ENCODE data around the gene RSAD1.

RSAD1 gene

DNA sequence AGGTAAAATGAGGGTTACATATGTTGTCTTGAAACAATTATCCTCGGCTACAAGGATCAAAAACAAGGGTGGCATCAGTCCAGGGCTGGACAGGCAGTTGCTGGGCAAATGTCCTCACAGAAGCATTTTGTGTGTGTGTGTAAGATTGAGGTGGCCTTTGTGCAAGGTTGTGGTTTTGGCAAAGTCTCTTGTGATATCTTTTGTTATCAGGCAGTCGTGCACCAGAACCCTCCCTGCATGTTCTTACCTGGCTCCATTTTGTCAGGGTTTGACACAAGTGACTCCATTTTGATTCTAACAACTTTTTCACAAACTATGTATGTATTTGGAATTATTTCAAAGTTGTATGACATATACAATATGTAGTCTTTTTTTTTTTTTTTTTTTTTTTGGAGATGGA, 30.0 kb upstream of the RSAD1 start:
- H3K9ac ChIP-seq (ENCODE audit: low read length): no peak overlapping the region
- H3F3A ChIP-seq (ENCODE audit: insufficient read depth, low read length): no peaks in the 10 kb centered on the region
- TF ChIP-seq EZH2phosphoT487 (IDR thresholded peaks at IDR 0.05; ENCODE audit: low read length): no peak
- no peaks in the 10 kb centered on the region for H3K9me2 ChIP-seq (replicated peaks; ENCODE audit: insufficient read depth, low read length)
- DNase-seq: no peak
- no peaks in the 10 kb centered on the region for H3K4me1 ChIP-seq (ENCODE audit: low read length)
- no peaks in the 10 kb centered on the region for H3K36me3 ChIP-seq (replicated peaks; ENCODE audit: insufficient read depth, low read length)
- H3K27me3 ChIP-seq (replicated peaks; ENCODE audit: insufficient read depth, low read length): no peaks in the 10 kb centered on the region
- H3K4me3 ChIP-seq (ENCODE audit: low read length): no peak overlapping the region
- H3K27ac ChIP-seq (ENCODE audit: low read length): no peak overlapping the region
- no peaks in the 10 kb centered on the region for H4K20me1 ChIP-seq (ENCODE audit: insufficient read depth, low read length)
- no peaks in the 10 kb centered on the region for H3K79me2 ChIP-seq (ENCODE audit: low read length)
- H3K9me3 ChIP-seq (replicated peaks; ENCODE audit: insufficient read depth, low read length): no peaks in the 10 kb centered on the region
- H3K4me2 ChIP-seq (ENCODE audit: low read depth, low read length): no peak overlapping the region
- H2AFZ ChIP-seq (ENCODE audit: low read length): no peak overlapping the region

DNA sequence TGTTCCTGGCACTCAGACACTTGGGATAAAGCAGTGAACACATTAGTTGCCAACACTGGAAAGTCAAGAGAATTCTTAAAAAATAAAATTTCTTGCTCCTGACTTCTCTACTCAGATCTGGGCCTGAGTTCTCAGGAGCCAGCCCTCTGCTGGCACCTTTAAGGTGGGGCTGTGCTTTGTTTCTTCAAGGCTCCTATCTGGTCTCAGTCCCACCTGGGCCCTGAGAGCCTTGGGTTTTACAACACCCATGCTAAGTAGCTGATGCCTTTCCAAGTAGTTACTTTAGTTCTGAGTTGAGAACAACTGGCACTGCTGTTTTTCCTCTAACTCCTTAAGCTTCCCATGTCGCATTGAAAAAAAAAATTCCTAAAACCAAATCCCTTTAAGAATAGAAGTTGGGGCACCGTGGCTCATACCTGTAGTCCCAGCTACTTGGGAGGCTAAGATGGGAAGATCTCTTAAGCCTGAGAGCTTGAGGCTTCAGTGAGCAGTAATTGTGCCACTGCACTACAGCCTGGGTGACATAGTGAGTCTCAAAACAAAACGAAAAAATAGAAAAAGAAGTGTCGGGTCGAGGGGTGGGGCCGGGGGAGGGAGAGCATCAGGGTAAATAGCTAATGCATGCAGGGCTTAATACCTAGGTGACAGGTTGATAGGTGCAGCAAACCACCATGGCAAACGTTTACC, 26.6 kb upstream of the RSAD1 start:
- H3K27me3 ChIP-seq (replicated peaks; ENCODE audit: insufficient read depth, low read length): no peaks in the 10 kb centered on the region
- no peaks in the 10 kb centered on the region for H4K20me1 ChIP-seq (ENCODE audit: insufficient read depth, low read length)
- H3K36me3 ChIP-seq (replicated peaks; ENCODE audit: insufficient read depth, low read length): no peaks in the 10 kb centered on the region
- no peaks in the 10 kb centered on the region for H3F3A ChIP-seq (ENCODE audit: insufficient read depth, low read length)
- no peaks in the 10 kb centered on the region for H3K9me2 ChIP-seq (replicated peaks; ENCODE audit: insufficient read depth, low read length)
- no peak overlapping the region for H3K4me3 ChIP-seq (ENCODE audit: low read length)
- no peak overlapping the region for H3K9ac ChIP-seq (ENCODE audit: low read length)
- H3K27ac ChIP-seq (ENCODE audit: low read length): no peak overlapping the region
- H3K79me2 ChIP-seq (ENCODE audit: low read length): no peaks in the 10 kb centered on the region
- no peaks in the 10 kb centered on the region for H3K9me3 ChIP-seq (replicated peaks; ENCODE audit: insufficient read depth, low read length)
- H3K4me2 ChIP-seq (ENCODE audit: low read depth, low read length): no peak overlapping the region
- no peak for DNase-seq
- H2AFZ ChIP-seq (ENCODE audit: low read length): no peak overlapping the region
- no peaks in the 10 kb centered on the region for H3K4me1 ChIP-seq (ENCODE audit: low read length)
- TF ChIP-seq, protein P1, sequence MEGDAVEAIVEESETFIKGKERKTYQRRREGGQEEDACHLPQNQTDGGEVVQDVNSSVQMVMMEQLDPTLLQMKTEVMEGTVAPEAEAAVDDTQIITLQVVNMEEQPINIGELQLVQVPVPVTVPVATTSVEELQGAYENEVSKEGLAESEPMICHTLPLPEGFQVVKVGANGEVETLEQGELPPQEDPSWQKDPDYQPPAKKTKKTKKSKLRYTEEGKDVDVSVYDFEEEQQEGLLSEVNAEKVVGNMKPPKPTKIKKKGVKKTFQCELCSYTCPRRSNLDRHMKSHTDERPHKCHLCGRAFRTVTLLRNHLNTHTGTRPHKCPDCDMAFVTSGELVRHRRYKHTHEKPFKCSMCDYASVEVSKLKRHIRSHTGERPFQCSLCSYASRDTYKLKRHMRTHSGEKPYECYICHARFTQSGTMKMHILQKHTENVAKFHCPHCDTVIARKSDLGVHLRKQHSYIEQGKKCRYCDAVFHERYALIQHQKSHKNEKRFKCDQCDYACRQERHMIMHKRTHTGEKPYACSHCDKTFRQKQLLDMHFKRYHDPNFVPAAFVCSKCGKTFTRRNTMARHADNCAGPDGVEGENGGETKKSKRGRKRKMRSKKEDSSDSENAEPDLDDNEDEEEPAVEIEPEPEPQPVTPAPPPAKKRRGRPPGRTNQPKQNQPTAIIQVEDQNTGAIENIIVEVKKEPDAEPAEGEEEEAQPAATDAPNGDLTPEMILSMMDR (IDR thresholded peaks at IDR 0.05; ENCODE audit: low read length): no peak
- no peak for TF ChIP-seq EZH2phosphoT487 (IDR thresholded peaks at IDR 0.05; ENCODE audit: low read length)
- no peak for TF ChIP-seq EZH2 (optimal IDR thresholded peaks at IDR 0.05; ENCODE audit: low read depth, low read length)

DNA sequence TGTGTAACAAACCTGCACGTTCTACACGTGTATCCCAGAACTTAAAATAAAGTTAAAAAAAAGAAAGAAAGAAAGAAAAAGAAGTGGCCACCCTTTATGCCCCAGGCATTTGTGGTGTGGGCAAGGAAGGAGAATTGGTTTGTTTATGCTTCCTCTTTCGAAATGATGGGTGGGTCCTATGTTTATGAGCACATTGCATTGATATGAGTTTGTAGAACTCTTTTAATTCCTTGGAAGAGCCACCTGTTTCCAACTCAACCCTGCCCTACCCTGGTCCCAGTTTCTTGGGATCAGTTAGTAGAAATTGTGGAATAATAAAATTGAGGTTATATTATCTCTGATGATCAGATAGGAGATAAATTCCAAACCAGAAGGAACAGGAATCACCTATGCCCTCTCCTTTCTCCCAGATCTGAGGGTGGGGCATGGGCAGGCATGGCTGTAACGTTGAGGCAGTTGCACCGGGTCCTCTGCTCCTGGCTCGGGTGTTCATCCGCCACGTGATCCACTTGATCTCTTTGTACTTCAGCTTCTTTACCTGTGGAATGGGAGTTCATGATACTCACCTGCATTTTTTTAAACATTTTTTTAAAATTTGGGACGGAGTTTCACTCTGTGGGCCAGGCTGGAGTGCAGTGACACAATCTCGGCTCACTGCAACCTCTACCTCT, 25.9 kb upstream of the RSAD1 start:
- no peaks in the 10 kb centered on the region for H3K9me2 ChIP-seq (replicated peaks; ENCODE audit: insufficient read depth, low read length)
- no peak overlapping the region for H3K4me3 ChIP-seq (ENCODE audit: low read length)
- H2AFZ ChIP-seq (ENCODE audit: low read length): no peak overlapping the region
- TF ChIP-seq EZH2 (optimal IDR thresholded peaks at IDR 0.05; ENCODE audit: low read depth, low read length): no peak
- TF ChIP-seq EZH2phosphoT487 (IDR thresholded peaks at IDR 0.05; ENCODE audit: low read length): no peak
- TF ChIP-seq, protein P1 (IDR thresholded peaks at IDR 0.05; ENCODE audit: low read length): no peak
- no peak overlapping the region for H3K4me2 ChIP-seq (ENCODE audit: low read depth, low read length)
- H3K4me1 ChIP-seq (ENCODE audit: low read length): no peaks in the 10 kb centered on the region
- H3K9me3 ChIP-seq (replicated peaks; ENCODE audit: insufficient read depth, low read length): no peaks in the 10 kb centered on the region
- no peaks in the 10 kb centered on the region for H3K79me2 ChIP-seq (ENCODE audit: low read length)
- H4K20me1 ChIP-seq (ENCODE audit: insufficient read depth, low read length): no peaks in the 10 kb centered on the region
- H3K9ac ChIP-seq (ENCODE audit: low read length): no peak overlapping the region
- no peak overlapping the region for H3K27ac ChIP-seq (ENCODE audit: low read length)
- H3K36me3 ChIP-seq (replicated peaks; ENCODE audit: insufficient read depth, low read length): no peaks in the 10 kb centered on the region
- H3F3A ChIP-seq (ENCODE audit: insufficient read depth, low read length): no peaks in the 10 kb centered on the region
- H3K27me3 ChIP-seq (replicated peaks; ENCODE audit: insufficient read depth, low read length): no peaks in the 10 kb centered on the region
- no peak for DNase-seq

DNA sequence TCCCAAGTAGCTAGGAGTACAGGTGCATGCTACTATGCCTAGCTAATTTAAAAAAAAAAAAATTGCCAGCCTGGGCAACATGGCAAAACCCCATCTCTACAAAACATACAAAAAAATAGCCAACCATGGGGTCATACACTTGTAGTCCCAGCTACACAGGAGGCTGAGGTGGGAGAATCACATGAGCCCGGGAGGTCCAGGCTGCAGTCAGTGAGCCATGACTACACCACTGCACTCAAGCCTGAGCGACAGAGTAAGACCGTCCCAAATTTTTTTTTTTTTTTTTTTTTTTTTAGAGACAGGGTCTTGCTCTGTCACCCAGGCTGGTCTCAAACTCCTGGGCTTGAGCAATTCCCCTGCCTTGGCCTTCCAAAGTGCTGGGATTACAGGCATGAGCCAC, 24.8 kb upstream of the RSAD1 start:
- Histone ChIP-seq H4K20me1 (ENCODE audit: insufficient read depth, low read length) (no peaks in the 10 kb centered on the region), H3K27me3 (replicated peaks; ENCODE audit: insufficient read depth, low read length) (no peaks in the 10 kb centered on the region), H3K4me2 (ENCODE audit: low read depth, low read length) (no peak overlapping the region), H3K79me2 (ENCODE audit: low read length) (no peaks in the 10 kb centered on the region), H3K9ac (ENCODE audit: low read length) (no peak overlapping the region), H3K36me3 (replicated peaks; ENCODE audit: insufficient read depth, low read length) (no peaks in the 10 kb centered on the region), H3K27ac (ENCODE audit: low read length) (no peak overlapping the region), H3K9me3 (replicated peaks; ENCODE audit: insufficient read depth, low read length) (no peaks in the 10 kb centered on the region), H3F3A (ENCODE audit: insufficient read depth, low read length) (no peaks in the 10 kb centered on the region), H2AFZ (ENCODE audit: low read length) (no peak overlapping the region), H3K4me1 (ENCODE audit: low read length) (no peaks in the 10 kb centered on the region), H3K9me2 (replicated peaks; ENCODE audit: insufficient read depth, low read length) (no peaks in the 10 kb centered on the region), H3K4me3 (ENCODE audit: low read length) (no peak overlapping the region)
- TF ChIP-seq EZH2 (optimal IDR thresholded peaks at IDR 0.05; ENCODE audit: low read depth, low read length) (no peak), EZH2phosphoT487 (IDR thresholded peaks at IDR 0.05; ENCODE audit: low read length) (no peak)
- TF ChIP-seq, protein P1 (IDR thresholded peaks at IDR 0.05; ENCODE audit: low read length): no peak
- no peak for DNase-seq
